GM18870 (cell line): Measurements from ENCODE around the gene ADM.
"Not testable (repeated sequence)": the region's sequence is repeated elsewhere in the genome, so short reads cannot be mapped to it uniquely, and the experiment has no call there.

Experiments
- ATAC-seq: cut with Tn5 transposase; IDR thresholded peaks from one replicate; pipeline ENCODE4 v1.9.1; 2021; ENCODE audit warnings: moderate library complexity; ENCODE audit not compliant: unreplicated experiment

Gene ADM

GRCh38 chr11:10304495-10305261 is at the start of gene ADM:
Gene ADM, plus strand, starts transcription at chr11:10305073. Its CDS starts 628 bp downstream, at chr11:10305701.
- no peak for ATAC-seq

GRCh38 chr11:10255388-10256125 is 49.3 kb upstream of the ADM start:
- no peak for ATAC-seq

- ATAC-seq, result no peak
Observed at GRCh38 chr11:10257478-10257877, 47.4 kb upstream of the ADM start.

GRCh38 chr11:10261821-10262220 is 43.1 kb upstream of the ADM start:
- no peak for ATAC-seq

GRCh38 chr11:10263929-10264328 is 40.9 kb upstream of the ADM start:
- no peak for ATAC-seq

- not testable (repeated sequence) for ATAC-seq
Observed at GRCh38 chr11:10264716-10265115, 40.2 kb upstream of the ADM start.

- ATAC-seq, result no peak
Observed at GRCh38 chr11:10265936-10266335, 38.9 kb upstream of the ADM start.

GRCh38 chr11:10267821-10268220 is 37.1 kb upstream of the ADM start:
- ATAC-seq, result no peak

GRCh38 chr11:10268746-10269488 is 36.0 kb upstream of the ADM start:
- ATAC-seq, result no peak

- ATAC-seq, result no peak
Observed at GRCh38 chr11:10272132-10272531, 32.7 kb upstream of the ADM start.

- ATAC-seq, result no peak
Observed at GRCh38 chr11:10273738-10274137, 31.1 kb upstream of the ADM start.

- no peak for ATAC-seq
Observed at GRCh38 chr11:10274726-10275125, 30.1 kb upstream of the ADM start.

- no peak for ATAC-seq
Observed at GRCh38 chr11:10275714-10276113, 29.2 kb upstream of the ADM start.

- no peak for ATAC-seq
Observed at GRCh38 chr11:10282117-10282516, 22.8 kb upstream of the ADM start.

- ATAC-seq, result no peak
Observed at GRCh38 chr11:10283991-10284390, 20.9 kb upstream of the ADM start.

- ATAC-seq, result no peak
Observed at GRCh38 chr11:10285148-10285802, 19.6 kb upstream of the ADM start.

- no peak for ATAC-seq
Observed at GRCh38 chr11:10287140-10287539, 17.7 kb upstream of the ADM start.

GRCh38 chr11:10287766-10288715 is 16.8 kb upstream of the ADM start:
- no peak for ATAC-seq

GRCh38 chr11:10288881-10289764 is 15.8 kb upstream of the ADM start:
- ATAC-seq, result no peak
